ENCODE data around the gene PCTP.

The PCTP gene

GRCh38 chr17:55728361-55728760 is 22.5 kb upstream of the PCTP start:
- DNase-seq = no peak

GRCh38 chr17:55728833-55729232 is 22.0 kb upstream of the PCTP start:
- no peak for DNase-seq

GRCh38 chr17:55729484-55729883 is 21.4 kb upstream of the PCTP start:
- no peak for DNase-seq

GRCh38 chr17:55730380-55730779 is 20.5 kb upstream of the PCTP start:
- no peak for DNase-seq

GRCh38 chr17:55730808-55731207 is 20.0 kb upstream of the PCTP start:
- DNase-seq = no peak

- DNase-seq = no peak
These were observed 19.1 kb upstream of the PCTP start for GRCh38 chr17:55731586-55732250.

- DNase-seq = no peak
These were observed 16.6 kb upstream of the PCTP start for GRCh38 chr17:55734128-55734781.

GRCh38 chr17:55735731-55736405 is 15.0 kb upstream of the PCTP start:
- no peak for DNase-seq

- DNase-seq = no peak
These were observed 12.8 kb upstream of the PCTP start for GRCh38 chr17:55737976-55738501.

GRCh38 chr17:55740511-55741355 is 10.1 kb upstream of the PCTP start:
- no peak for DNase-seq

- DNase-seq = no peak
These were observed 9.5 kb upstream of the PCTP start for GRCh38 chr17:55741356-55741700.

- DNase-seq = no peak
These were observed 8.4 kb upstream of the PCTP start for GRCh38 chr17:55742272-55743102.

GRCh38 chr17:55743103-55743679 is 7.7 kb upstream of the PCTP start:
- DNase-seq = no peak

- DNase-seq = no peak
These were observed 5.6 kb upstream of the PCTP start for GRCh38 chr17:55745258-55745657.

GRCh38 chr17:55746466-55746865 is 4.4 kb upstream of the PCTP start:
- DNase-seq = no peak

- no peak for DNase-seq
These were observed 3.6 kb upstream of the PCTP start for GRCh38 chr17:55747209-55747608.

GRCh38 chr17:55748841-55749240 is 2.0 kb upstream of the PCTP start:
- no peak for DNase-seq

- no peak for DNase-seq
These were observed 866 bp upstream of the PCTP start for GRCh38 chr17:55749985-55750384.

GRCh38 chr17:55751720-55752250 is 934 bp downstream of the PCTP start:
- DNase-seq = no peak

- DNase-seq = no peak
These were observed 5.8 kb downstream of the PCTP start for GRCh38 chr17:55756689-55757088.

- DNase-seq = no peak
These were observed 6.8 kb downstream of the PCTP start for GRCh38 chr17:55757659-55758058.

- DNase-seq = no peak
These were observed 7.3 kb downstream of the PCTP start for GRCh38 chr17:55758171-55758570.
